Fibroblast of lung (primary cell): ENCODE results near the gene C10orf67.

Source experiments
- EZH2 ChIP-seq: IDR thresholded peaks from 2 replicates; pipeline ENCODE4 v1.5.1; 2012; ENCODE audit warnings: low read length, control low read depth, mild to moderate bottlenecking; ENCODE audit errors: missing control alignments
- TF ChIP-seq, protein P1 (sequence below), 2 donors: IDR thresholded peaks in 1 of 2; conservative IDR thresholded peaks in 1 of 2; 1 replicate in 1 of 2; 2 replicates in 1 of 2; pipeline ENCODE4 v1.5.1; 2011 to 2012; ENCODE audit warnings: low read length in 2 of 2, control low read depth in 1 of 2, inconsistent platforms in 1 of 2, low read depth in 1 of 2, mild to moderate bottlenecking in 1 of 2

DNA sequence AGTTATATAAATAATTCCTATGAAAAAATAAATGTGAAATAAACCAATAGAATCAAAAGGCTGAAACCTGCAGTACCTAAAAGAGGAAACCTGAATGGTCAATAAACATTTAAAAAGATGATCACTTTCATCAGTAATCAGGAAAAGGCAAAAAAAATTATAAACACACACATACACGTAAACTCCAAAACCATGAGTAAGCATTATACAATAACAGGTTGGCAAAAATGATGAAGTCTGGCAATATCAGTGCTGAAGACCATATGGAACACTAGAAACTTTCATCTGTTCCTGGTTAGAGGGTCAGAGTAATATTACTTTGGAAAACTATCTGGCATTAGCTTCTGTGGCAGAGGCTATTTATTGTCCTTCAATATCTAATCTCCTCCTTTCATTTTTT, 114.0 kb downstream of the C10orf67 start:
- no peak for TF ChIP-seq EZH2
- TF ChIP-seq, protein P1, sequence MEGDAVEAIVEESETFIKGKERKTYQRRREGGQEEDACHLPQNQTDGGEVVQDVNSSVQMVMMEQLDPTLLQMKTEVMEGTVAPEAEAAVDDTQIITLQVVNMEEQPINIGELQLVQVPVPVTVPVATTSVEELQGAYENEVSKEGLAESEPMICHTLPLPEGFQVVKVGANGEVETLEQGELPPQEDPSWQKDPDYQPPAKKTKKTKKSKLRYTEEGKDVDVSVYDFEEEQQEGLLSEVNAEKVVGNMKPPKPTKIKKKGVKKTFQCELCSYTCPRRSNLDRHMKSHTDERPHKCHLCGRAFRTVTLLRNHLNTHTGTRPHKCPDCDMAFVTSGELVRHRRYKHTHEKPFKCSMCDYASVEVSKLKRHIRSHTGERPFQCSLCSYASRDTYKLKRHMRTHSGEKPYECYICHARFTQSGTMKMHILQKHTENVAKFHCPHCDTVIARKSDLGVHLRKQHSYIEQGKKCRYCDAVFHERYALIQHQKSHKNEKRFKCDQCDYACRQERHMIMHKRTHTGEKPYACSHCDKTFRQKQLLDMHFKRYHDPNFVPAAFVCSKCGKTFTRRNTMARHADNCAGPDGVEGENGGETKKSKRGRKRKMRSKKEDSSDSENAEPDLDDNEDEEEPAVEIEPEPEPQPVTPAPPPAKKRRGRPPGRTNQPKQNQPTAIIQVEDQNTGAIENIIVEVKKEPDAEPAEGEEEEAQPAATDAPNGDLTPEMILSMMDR (conservative IDR thresholded peaks at IDR 0.05 in 1 of 2, IDR thresholded peaks at IDR 0.05 in 1 of 2; ENCODE audit: low read depth in 1 of 2, low read length in 2 of 2) = no peak
